ENCODE results near the gene DNAL4.
"Not testable (repeated sequence)": the region's sequence is repeated elsewhere in the genome, so short reads cannot be mapped to it uniquely, and the experiment has no call there.

DNAL4 gene

DNA sequence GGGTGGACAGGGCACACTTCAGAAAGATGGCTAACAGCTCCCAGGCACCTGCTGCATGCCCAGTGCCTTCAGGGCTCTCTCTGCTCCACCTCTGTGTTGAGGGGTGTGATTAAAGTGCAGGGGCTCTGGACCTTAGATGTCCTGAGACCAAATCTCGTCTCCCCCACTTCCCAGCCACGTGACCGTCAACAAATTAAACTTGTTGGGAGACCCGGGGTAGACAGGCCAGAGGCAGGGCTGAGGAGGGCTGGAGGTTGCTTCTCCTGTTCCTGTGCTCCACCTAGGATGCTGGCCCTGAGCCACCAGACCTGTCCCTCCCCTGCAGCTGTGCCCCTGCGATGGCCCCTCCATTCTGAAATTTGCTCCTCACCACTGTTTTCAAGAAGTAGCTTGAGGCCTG is 32.9 kb upstream of the DNAL4 start:
- DNase-seq: no peak

DNA sequence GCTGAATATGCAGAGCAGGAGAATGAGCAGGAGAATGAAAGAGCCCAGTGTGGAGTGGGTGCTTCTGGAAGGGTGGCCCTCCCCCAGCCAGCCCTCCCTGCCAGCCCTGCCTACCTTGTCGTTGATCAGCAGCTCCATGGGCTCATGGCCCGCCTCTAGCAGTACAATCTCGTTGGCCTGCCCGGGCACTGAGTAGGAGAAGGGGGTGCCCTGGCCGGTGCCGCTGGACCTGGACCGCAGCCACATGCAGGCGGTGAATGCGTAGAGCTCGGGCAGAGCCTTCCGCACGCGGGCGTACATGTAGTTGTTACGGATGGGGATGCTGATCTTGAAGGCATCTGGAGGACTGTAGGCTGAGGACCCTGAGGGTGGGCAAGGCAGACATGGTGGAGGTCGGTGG is 32.4 kb upstream of the DNAL4 start:
- no peak for DNase-seq

DNA sequence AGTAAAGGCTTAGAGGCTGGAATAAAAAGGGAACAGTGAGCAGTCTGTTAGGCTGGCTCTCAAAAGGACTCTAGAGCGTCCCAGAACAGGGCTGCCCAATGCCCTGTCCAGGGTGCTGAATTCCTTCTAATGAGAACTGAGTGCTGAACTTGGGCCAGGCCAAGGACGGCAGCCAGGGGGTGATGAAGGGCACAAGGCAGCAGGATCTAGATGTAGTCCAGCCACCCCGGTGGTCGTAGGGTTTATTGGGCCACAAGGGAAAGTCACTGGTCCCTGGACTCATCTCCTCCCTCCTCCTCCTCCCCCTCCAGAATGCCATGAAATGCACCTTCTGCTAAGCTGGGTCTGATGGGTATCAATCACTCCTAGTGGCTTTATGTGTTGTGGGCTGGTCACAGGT is 30.6 kb upstream of the DNAL4 start:
- DNase-seq: no peak

DNA sequence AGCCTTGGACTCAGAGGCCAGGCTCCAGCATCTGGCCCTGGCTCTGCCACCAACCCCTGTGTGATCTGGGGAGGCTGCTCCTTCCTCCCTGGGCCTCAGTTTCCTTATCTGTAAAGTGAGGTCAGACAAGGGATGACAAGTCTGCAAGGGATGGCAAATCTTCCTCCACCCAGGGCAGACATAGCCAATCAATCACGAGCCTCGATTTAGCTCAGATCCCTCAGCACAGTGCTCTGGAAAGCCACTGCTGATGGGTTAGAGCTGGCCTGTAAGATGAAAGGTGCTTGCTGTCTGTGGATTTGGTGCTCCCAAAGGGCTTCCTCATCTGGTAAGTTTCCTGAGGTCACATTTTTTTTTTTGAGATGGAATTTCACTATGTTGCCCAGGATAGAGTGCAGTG is 29.7 kb upstream of the DNAL4 start:
- no peak for DNase-seq

DNA sequence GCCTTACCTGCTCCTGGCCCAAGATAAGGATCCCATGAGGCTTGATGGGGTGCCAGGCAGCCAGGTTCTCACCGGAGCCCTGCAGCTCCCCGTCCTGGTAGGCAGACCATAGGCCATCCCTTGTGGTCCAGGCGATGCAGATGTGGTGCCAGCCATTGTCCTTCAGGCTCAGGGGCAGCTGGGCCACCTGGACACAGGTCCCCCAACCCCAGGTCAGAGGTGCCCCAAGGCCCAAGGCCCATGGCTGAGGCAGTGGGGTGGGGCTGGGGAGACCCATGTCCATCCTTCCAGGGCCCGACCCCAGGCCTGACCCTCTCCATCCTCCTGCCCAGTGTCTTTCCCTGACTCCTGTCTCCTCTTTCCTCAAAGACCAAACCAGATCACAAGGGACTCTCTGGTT is 29.1 kb upstream of the DNAL4 start:
- no peak for DNase-seq

DNA sequence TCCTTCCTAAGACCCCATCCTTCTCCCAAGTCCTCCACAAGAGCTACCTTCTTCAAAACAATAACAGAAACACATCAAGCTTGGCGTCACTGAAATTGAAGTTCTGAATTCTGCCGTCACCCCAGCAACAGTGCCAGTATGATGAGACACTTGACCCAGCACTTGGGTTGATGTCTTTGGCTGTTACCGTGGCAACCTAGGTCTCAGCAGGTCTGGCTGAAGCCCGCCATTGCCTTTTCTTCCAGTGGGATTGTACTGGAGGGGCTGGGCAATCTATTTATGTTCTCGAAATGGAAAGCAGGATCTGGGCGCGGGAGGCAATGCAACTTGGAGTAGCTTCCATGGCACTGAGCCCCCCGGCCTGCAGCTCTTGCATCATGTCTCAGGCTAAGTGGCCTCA is 26.1 kb upstream of the DNAL4 start:
- DNase-seq: no peak

DNA sequence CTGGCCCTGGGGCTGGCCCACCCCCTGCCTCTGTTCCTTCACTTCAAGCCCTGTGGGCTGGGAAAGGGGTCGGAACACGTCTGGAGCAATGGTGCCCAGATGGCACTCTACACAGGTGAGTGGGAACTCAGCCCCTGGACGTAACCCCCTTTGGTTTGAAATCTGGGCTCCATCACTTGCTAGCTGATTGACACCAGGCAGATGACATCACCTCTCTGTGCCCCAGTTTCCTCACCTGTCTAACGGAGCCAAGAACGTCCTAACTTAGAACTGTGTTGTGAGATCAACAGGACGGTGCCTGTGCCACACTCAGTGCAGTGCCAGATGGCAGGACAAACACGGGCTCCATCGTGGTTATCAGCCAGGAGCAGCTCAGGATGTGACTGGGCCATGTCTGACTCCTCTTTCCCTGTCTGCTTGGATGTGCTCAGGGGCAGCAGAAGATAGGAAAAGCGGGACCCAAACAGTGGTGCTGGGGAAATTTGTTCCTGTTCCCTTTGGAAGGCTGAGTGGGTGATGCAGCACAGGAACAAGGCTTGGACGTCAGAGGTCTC is 25.5 kb upstream of the DNAL4 start:
- DNase-seq: no peak

DNA sequence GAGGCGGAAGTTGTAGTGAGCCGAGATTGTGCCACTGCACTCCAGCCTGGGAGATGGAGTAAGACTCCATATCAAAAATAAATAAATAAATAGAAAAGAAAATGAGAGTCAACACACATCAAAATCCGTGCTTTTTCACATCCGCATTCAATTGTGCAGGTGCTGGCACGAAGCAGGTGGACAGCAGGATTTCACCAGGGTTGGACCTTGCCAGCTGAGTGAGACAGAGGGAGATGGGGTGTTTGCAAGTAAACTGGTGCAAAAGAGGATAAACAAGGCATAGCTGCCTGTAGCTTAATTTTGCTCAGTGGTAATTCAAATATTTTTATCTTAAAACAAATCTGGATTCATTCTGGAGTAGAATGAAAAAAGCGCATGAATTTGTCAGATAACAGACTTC is 23.3 kb upstream of the DNAL4 start:
- no peak for DNase-seq

DNA sequence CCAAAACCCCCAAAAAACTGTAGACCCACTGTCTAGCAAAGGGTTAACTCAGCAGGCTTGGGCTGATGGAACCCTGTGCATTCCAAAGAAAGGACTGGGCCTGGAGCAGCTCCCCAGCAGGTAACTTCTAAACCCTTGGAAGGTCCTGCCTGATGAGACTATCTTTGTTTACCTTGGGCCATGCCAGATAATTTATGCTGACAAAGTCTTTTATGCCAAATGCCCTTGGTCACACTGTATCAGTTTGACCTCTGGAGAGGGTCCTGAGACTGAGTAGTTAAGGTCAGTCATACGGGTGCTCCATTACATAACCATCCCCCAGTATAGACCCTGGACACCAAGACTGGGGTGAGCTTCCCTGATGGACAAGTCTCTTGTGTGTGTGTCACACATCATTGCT is 21.9 kb upstream of the DNAL4 start:
- DNase-seq: no peak

DNA sequence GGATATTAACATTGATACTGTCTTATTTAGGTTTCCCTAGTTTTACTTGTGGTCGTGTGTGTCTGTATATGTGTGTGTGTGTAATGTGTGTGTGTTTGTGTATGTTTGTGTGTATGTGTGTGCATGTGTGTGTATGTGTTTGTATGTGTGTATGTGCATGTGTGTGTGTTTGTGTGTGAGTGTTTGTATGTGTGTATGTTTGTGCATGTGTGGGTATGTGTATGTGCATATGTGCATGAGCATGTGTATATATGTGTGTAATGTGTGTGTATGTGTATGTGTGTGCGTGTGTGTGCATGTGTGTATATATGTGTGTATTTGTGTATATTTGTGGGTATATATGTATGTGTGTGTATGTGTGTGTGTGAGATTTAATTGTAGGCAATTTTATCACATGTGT is 17.3 kb upstream of the DNAL4 start:
- DNase-seq: no peak

DNA sequence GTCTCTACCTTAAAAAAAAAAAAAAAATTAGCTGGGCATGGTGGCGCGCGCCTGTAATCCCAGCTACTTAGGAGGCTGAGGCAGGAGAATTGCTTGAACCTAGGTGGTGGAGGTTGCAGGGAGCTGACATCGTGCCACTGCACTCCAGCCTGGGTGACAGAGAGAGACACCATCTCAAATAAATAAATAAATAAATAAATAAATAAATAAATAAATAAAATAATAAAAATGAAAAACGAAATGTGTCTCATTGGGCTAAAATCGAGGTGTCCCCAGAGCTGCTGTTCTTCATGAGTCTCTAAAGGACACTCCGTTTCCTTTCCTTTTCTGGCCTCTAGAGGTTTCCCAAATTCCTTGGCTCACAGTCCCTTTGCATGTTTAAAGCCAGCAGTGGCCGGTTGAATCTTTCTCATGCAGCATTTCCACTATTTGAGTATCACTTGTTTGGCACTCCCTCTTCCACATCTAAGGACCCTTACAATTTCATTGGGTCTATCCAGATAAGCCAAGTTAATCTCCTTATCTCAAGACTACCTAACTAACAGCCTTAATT is 11.2 kb upstream of the DNAL4 start:
- DNase-seq: not testable (repeated sequence)

DNA sequence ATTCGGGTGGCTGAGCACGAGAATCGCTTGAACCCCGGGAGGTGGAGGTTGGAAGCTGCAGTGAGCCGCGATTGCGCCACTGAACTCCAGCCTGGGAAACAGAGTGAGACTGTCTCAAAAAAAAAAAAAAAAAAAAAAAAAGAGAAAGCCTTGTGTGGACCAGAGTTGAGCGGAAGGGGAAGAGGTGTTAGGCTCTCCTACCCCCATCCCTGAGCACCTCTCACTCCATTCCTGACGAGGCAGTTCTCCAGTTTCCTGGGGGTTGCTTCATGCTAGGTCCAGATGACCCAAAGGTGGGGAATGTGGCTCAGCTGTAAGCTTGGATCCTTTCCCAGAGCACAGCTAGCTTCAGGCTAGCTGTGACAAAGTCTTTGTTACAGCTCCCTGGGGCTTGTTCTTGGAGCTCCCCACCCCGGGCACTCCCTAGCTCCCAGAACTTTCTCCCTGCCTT is 8.8 kb upstream of the DNAL4 start:
- DNase-seq: no peak

DNA sequence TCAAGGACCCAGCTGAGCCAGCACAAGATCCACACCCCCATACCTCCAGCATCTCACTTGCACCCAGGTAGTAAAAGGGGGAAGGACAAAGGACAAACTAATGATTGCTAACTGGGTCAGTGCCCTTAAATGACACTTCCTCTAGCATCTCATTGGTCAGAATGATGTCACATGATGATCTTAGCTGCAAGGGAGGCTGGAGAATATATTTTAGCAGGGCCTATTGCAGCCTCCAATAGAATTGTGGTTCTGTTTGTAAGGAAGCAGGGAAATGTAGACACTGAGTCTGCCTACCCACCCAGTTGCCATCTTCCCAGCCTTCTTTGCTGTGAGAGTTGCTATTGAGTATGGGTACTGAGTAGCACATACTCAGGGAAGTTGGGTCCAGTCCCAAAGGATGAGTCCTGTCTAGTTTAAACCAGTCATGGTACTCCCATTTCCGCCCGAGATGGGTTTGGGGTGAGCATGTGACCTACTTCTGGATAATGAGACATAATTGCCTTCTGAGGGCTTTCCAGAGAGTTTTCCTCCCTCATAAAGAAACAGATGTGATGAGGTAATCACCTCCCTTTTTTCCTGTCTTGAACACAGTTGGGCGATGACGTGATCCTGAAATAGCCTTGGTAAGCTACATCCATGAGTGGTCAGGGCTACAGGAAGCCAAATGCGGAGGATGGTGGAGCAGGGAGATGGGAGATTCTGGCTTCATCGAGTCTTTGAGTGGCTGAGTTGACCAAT is 5.5 kb upstream of the DNAL4 start:
- DNase-seq: no peak

DNA sequence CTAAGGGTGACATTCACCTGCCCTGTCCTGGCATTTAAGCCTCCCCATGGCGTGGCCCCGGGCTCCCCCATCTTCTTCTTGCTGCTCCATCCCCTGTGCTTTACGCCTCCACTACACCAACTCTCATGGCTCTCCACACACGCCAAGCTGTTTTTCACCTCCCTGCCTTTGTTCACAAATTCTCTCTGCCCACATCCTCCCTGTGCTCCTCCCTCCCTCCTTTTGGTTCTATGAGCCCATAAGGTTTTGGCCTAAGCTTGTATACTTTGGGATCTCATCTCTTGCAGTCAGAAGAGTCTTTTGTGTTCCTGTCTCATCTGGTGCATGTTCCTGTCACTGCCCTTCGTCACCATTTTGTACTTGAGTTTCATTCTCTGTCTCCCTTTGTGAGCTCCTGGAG is 4.6 kb upstream of the DNAL4 start:
- DNase-seq: no peak

DNA sequence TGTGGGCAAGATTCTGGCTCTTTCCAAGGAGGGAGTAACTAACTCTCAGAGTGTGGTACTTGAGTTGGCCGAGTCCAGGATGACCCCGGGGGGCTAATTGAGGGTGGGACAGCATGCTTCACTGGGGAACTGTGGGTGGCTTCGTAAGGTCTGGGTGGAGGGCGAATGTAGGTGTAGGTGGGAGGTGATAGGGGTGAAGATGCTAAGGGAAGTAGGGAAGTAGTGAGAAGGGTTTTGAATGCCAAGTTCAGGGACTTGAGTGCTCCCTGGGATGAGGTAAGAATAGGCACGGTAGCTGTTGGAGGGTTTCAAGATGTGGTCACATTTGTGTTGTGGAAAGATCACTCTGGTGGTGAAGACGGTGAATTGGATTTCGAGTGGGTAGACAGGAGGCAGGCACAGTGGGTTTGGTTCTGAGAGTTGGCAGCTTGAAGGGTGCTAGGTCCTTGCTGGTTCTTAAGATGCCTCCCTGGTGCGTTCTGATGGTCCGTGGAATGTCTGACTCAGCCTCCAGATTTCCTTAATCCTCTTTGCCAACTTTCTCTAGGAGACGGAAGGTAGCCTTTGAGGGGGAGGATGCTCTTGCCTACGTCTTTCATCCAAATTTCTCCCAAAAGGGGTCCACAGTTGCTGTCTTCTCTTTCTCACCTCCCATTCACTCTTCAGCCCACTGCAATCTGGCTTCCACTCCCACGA is 2.5 kb upstream of the DNAL4 start:
- no peak for DNase-seq

DNA sequence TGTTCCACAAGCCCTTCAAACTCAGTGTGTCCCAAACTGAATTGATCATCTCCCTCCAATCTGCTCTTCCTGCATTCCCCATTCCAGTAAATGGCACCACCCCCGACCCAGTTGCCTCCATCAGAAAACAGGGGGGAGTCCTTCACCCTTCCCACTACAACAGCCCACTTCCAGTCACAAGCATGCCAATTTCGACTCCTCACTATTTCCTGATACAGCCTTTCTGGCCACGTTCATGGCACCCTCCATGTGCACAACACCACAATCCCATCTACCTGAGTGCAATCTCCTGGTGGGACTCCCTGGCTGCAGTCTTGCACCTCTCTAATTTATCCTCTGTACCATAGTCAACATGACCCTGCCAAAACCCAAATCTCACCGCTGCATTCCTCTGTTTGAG is 1.6 kb upstream of the DNAL4 start:
- DNase-seq: no peak

DNA sequence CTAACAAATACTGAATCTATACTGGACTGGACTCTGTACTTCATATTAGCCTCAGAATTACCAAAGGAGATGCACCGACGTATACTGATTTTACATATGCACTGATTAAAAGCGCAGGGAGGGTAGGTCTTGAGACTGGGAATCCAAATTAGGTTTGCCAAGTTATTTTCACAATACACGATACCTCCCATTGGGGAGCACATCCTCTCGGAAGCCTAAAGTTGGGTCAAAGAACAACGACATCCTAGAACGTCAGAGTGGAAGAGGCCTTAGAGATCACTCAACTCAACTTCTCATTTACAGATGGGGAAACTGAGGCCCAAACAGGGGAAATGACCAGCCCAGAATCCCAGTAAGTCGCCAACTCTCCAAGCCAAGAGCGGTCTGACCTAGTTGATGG is 626 bp downstream of the DNAL4 start:
- DNase-seq: no peak

DNA sequence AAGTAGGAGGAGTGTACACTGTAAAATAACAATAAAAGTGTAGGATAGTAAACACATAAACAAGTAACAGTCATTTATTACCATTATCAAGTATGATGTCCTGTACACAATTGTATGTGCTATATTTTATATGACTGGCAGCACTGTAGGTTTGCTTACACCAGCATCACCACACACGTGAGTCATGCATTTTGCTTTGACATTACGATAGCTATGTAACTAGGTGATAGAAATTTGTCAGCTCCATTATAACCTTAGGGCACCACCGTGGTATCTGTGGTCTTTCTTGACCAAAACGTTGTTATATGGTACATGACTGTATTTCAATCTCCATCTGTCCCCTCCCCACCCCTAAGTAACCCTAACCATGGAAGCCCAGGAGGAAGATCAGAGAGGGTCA is 1.1 kb downstream of the DNAL4 start:
- DNase-seq: no peak

DNA sequence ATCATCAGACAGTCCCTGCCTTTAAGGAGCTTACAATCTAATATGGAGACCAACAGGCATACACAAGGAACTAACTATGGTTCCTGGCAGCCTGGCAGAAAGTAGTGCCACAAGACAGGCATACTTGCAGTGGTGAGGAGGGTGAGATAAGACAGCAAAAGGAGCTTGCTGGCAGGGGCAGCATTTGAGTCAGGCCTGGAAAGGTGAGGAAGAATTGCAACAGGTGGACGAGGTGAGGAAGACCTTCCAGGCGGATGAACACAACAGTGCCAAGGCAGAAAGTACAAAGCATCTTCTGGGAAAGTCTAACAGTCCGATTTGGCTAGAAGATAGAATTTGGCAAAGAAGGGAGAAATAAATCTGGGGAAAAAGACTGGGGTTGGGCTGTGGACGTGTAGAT is 4.3 kb downstream of the DNAL4 start:
- no peak for DNase-seq

DNA sequence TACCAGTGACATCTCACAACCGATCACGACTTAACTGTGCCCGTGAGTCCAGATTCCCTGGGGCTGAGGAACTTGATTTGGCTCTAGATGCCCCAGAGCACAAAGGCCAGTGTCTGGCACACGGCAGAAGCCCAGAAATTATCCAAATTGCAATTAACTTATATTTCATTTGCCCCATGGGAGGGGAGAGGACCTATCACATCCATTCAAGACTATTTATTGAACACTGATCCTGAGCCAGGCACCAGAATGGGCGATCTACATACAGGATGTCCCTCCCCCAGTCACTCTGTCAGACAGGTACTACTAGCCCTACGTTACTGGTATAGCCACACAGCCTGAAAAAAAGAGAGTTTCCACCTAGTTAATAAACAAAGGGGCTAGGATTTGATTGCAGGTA is 5.1 kb downstream of the DNAL4 start:
- DNase-seq: no peak

DNA sequence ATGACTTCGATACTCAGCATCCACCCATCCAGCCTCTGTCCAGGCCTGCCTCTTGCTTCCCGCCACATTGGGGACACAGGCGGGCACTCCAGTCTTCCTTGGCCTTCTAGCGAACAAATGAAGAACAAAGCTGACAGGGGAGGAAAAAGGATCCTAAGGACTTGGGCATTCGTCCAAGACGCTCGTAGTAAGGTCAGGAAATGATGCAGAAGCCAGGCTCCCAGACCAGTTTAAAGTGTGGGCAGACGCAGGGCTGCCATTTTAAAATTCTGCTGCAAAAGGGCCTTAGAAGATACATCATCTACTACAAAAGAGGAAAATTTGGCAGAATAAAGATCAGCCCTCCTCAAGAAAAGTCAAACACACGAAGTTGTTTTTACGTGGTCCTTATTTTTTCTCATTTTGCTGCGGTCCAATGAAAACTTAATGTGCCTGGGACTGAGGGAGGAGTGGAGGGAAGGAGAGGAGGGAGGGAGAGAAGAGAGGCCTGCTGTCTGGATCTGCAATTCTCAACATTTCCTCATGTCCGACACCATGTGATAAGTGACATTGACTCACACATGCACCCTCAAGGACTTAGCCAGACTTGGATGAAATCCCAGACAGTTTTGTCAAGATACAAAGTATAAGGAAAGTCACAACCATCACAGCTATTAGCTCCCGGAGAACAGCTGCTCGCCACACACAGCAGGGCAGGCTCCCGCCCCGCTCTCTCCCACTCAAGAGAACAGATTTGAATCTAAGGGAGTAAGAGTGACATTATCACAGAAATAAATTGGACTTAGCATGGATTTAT is 5.7 kb downstream of the DNAL4 start:
- DNase-seq: peak; percentile 33

DNA sequence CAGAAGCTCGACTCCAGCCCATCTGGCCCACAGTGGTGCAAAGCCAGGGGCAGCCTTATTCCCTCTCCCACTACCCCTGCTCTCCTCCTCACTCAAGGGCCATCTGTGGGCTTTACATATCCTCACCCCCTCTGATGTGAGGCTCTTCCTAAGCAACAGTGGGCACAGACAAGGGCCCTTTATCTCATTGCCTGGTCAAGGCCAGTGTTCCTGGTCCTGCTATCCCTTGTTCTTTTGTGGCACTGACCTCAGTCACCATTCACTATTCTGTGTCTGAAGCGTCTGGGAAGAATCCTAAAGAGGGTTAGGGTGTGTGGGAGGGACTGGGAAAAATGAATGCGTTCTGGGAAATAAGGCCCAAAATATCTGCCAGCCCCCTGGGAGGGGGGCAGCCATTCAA is 7.3 kb downstream of the DNAL4 start:
- DNase-seq: no peak

DNA sequence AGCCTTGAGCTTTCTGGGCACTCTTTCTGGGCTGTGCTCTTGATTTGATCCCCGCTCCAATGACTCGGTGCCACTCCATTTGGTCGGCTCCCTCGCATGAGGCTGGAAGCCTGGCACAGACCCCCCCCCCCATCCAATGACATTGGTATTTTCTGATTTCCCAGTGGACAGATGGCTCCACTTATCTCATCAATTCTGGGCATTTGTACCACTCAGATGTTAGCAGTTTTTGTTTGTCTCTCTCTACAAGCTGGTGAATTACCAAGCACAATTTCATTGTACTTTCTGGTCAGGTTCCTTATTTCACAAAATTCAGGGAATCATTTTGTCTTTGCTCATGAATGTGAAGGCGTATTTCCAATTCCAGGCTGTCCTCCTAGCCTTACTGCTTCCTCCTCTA is 9.1 kb downstream of the DNAL4 start:
- DNase-seq: no peak

All from NCI-H2029 (cell line).